A673 (cell line): ENCODE measurements around the gene ANKS1B. TPM values are rescaled to one million over a fixed set of nuclear protein-coding genes. Genes with fewer than 3 reads are reported as not detected.

ENCODE experiments used
- BruUV-seq: library from RNA; stranded (reverse); fragments of 400-500 nt; replicated peaks from 2 replicates; lab custom pipeline; 2021; lab: Mats Ljungman, UMichigan
- CTCF ChIA-PET: fragments of 300-600 bp; sonication (Branson Sonifier 250); formaldehyde crosslinking; loops from one replicate; lab custom pipeline; 2022; ENCODE audit warnings: antibody characterized with exemption; lab: Charles Lee
- POLR2A ChIA-PET: fragments of 300-600 bp; sonication (Branson Sonifier 250); formaldehyde crosslinking; loops from one replicate; lab custom pipeline; 2022; ENCODE audit warnings: antibody characterized with exemption; ENCODE audit not compliant: low non-redundant PET; lab: Charles Lee
- DNase-seq: peaks from one replicate; pipeline ENCODE4 v3.0.0-alpha.2; 2015; ENCODE audit warnings: low spot score
- H3K27ac ChIP-seq: fragments of 200-600 bp; sonication (generic); 2 replicates; pipeline ENCODE4 v1.5.1; 2016; ENCODE audit warnings: mixed run types, low read depth, mild to moderate bottlenecking, mixed read lengths, antibody characterized with exemption, low read length; ENCODE audit not compliant: poor library complexity, severe bottlenecking
- H3K27me3 ChIP-seq: fragments of 200-600 bp; sonication (generic); replicated peaks from 2 replicates; pipeline ENCODE4 v1.6.1; 2017; ENCODE audit warnings: mixed run types, low read depth, mild to moderate bottlenecking, mixed read lengths, antibody characterized with exemption, low read length; ENCODE audit not compliant: insufficient read depth, poor library complexity
- H3K36me3 ChIP-seq: fragments of 200-600 bp; sonication (generic); 2 replicates; pipeline ENCODE4 v1.6.1; 2016; ENCODE audit warnings: mixed run types, mild to moderate bottlenecking, mixed read lengths, antibody characterized with exemption, low read length; ENCODE audit not compliant: insufficient read depth, poor library complexity, severe bottlenecking
- H3K4me1 ChIP-seq: fragments of 200-600 bp; sonication (generic); 2 replicates; pipeline ENCODE4 v1.6.1; 2017; ENCODE audit warnings: mixed run types, mild to moderate bottlenecking, mixed read lengths, antibody characterized with exemption, low read length; ENCODE audit not compliant: insufficient read depth, poor library complexity, severe bottlenecking
- H3K4me3 ChIP-seq: fragments of 200-600 bp; sonication (generic); 2 replicates; pipeline ENCODE4 v1.5.1; 2016; ENCODE audit warnings: low read depth, mixed run types, mild to moderate bottlenecking, mixed read lengths, low read length; ENCODE audit not compliant: poor library complexity, severe bottlenecking
- H3K9me3 ChIP-seq: fragments of 200-600 bp; sonication (generic); 2 replicates; pipeline ENCODE4 v1.6.1; 2016; ENCODE audit warnings: mixed run types, low read depth, mild to moderate bottlenecking, mixed read lengths, antibody characterized with exemption, low read length; ENCODE audit not compliant: poor library complexity, severe bottlenecking
- CTCF ChIP-seq: fragments of 300-800, 200-600 bp; sonication (generic); conservative IDR thresholded peaks from 2 replicates; pipeline ENCODE4 v1.5.1; 2017; ENCODE audit warnings: low read depth, mild to moderate bottlenecking, antibody characterized with exemption, low read length, moderate library complexity, mixed read lengths
- EZH2 ChIP-seq: fragments of 200-600 bp; sonication (generic); IDR thresholded peaks from 2 replicates; pipeline ENCODE4 v1.6.1; 2017; ENCODE audit warnings: borderline replicate concordance, low read depth, mild to moderate bottlenecking, mixed read lengths, antibody characterized with exemption, low read length; ENCODE audit not compliant: poor library complexity, severe bottlenecking
- intact Hi-C: fragments of 100-400 bp; cut with micrococcal nuclease; formaldehyde crosslinking; loops from one replicate; pipeline ENCODE4 v1.10.0; 2022; ENCODE audit not compliant: unreplicated experiment
- total RNA-seq: library from RNA; stranded (reverse); gene quantifications from 2 replicates; pipeline ENCODE4 v1.2.3, GENCODE V29; 2021

The ANKS1B gene
- total RNA-seq, 1 experiment from 2014 or later: 0.99 TPM

- POLR2A ChIA-PET: no interaction called here
- BruUV-seq: no TSS peak
- peaks cover 25% of the 10 kb centered on the region for H3K27me3 ChIP-seq
These were observed 216.9 kb downstream of the ANKS1B start for GRCh38 chr12:99767809-99768208.

GRCh38 chr12:99766408-99766807 is 218.3 kb downstream of the ANKS1B start:
- TF ChIP-seq EZH2 (no peak), CTCF (no peak)
- no TSS peak for BruUV-seq
- no peaks in the 10 kb centered on the region for H3K36me3 ChIP-seq
- no peaks in the 10 kb centered on the region for H3K4me1 ChIP-seq
- peaks cover 34% of the 10 kb centered on the region for H3K27me3 ChIP-seq
- ChIA-PET CTCF (no interaction called here), POLR2A (no interaction called here)
- no peak for DNase-seq
- no peak overlapping the region for H3K4me3 ChIP-seq
- no peaks in the 10 kb centered on the region for H3K9me3 ChIP-seq
- intact Hi-C loops: loop anchor here (2.0 to 5.0 kb wide), 2 partner anchors 380 to 724 kb away; no protein-coding TSS in a partner anchor
- H3K27ac ChIP-seq: no peak overlapping the region

More at GRCh38 chr12:99767809-99768208, 216.9 kb downstream of the ANKS1B start:
- CTCF ChIA-PET: interaction anchor here (0.6 kb wide), 1 partner anchor 515 kb away, joined by 6 read pairs; no protein-coding TSS in a partner anchor
- Histone ChIP-seq H3K4me1 (no peaks in the 10 kb centered on the region), H3K9me3 (no peaks in the 10 kb centered on the region), H3K4me3 (no peak overlapping the region), H3K36me3 (no peaks in the 10 kb centered on the region), H3K27ac (no peak overlapping the region)
- peak; percentile 36 for DNase-seq
- intact Hi-C loops: loop anchor here (2.0 to 5.0 kb wide), 2 partner anchors 381 to 726 kb away; no protein-coding TSS in a partner anchor
- TF ChIP-seq CTCF (peak; percentile 64), EZH2 (no peak)

GRCh38 chr12:99765469-99766114 is 219.1 kb downstream of the ANKS1B start:
- H3K36me3 ChIP-seq: no peaks in the 10 kb centered on the region
- intact Hi-C loops: loop anchor here (2.0 to 5.0 kb wide), 2 partner anchors 379 to 723 kb away; no protein-coding TSS in a partner anchor
- no peaks in the 10 kb centered on the region for H3K9me3 ChIP-seq
- ChIA-PET POLR2A (no interaction called here), CTCF (no interaction called here)
- BruUV-seq: no TSS peak
- H3K27me3 ChIP-seq: peaks cover 34% of the 10 kb centered on the region
- H3K4me3 ChIP-seq: no peak overlapping the region
- no peak overlapping the region for H3K27ac ChIP-seq
- DNase-seq: no peak
- no peaks in the 10 kb centered on the region for H3K4me1 ChIP-seq
- TF ChIP-seq EZH2 (no peak), CTCF (no peak)
